HEK293 (cell line): ENCODE results near the gene BCL2L13.

ENCODE experiments used
- BCL11A ChIP-seq: fragments of 450-650 bp; formaldehyde crosslinking; IDR thresholded peaks from 2 replicates; pipeline ENCODE4 v1.5.1; 2016; ENCODE audit warnings: low read depth, missing biosample characterization, missing genetic modification characterization
- CTCF ChIP-seq: fragments of 450-650 bp; formaldehyde crosslinking; IDR thresholded peaks from 2 replicates; pipeline ENCODE4 v1.5.1; 2016; ENCODE audit warnings: missing biosample characterization, missing genetic modification characterization
- KLF10 ChIP-seq: fragments of 450-650 bp; IDR thresholded peaks from 2 replicates; pipeline ENCODE4 v1.5.1; 2018; ENCODE audit warnings: missing biosample characterization, mild to moderate bottlenecking, missing genetic modification characterization
- KLF9 ChIP-seq: fragments of 450-650 bp; formaldehyde crosslinking; IDR thresholded peaks from 2 replicates; pipeline ENCODE4 v1.5.1; 2016; ENCODE audit warnings: missing biosample characterization, missing genetic modification characterization, low read depth
- OVOL3 ChIP-seq: fragments of 450-650 bp; formaldehyde crosslinking; IDR thresholded peaks from 2 replicates; pipeline ENCODE4 v1.5.1; 2016; ENCODE audit warnings: missing biosample characterization, missing genetic modification characterization
- PATZ1 ChIP-seq: fragments of 450-650 bp; formaldehyde crosslinking; IDR thresholded peaks from 2 replicates; pipeline ENCODE4 v1.5.1; 2016; ENCODE audit warnings: missing biosample characterization, missing genetic modification characterization
- SCRT1 ChIP-seq: fragments of 450-650 bp; formaldehyde crosslinking; IDR thresholded peaks from 2 replicates; pipeline ENCODE4 v1.5.1; 2016; ENCODE audit warnings: missing biosample characterization, missing genetic modification characterization, borderline replicate concordance
- SP2 ChIP-seq: fragments of 450-650 bp; formaldehyde crosslinking; IDR thresholded peaks from 2 replicates; pipeline ENCODE4 v1.5.1; 2016; ENCODE audit warnings: missing biosample characterization, missing genetic modification characterization
- SP3 ChIP-seq: fragments of 450-650 bp; formaldehyde crosslinking; IDR thresholded peaks from 2 replicates; pipeline ENCODE4 v1.5.1; 2016; ENCODE audit warnings: missing biosample characterization, missing genetic modification characterization
- SP7 ChIP-seq: fragments of 450-650 bp; formaldehyde crosslinking; IDR thresholded peaks from 2 replicates; pipeline ENCODE4 v1.5.1; 2016; ENCODE audit warnings: missing biosample characterization, missing genetic modification characterization
- ZFHX2 ChIP-seq: fragments of 450-650 bp; formaldehyde crosslinking; conservative IDR thresholded peaks from 2 replicates; pipeline ENCODE4 v1.5.1; 2016; ENCODE audit warnings: missing biosample characterization, missing genetic modification characterization
- ZFP37 ChIP-seq: fragments of 450-650 bp; formaldehyde crosslinking; IDR thresholded peaks from 2 replicates; pipeline ENCODE4 v1.5.1; 2016; ENCODE audit warnings: missing biosample characterization, missing genetic modification characterization
- ZNF114 ChIP-seq: fragments of 450-650 bp; formaldehyde crosslinking; IDR thresholded peaks from 2 replicates; pipeline ENCODE4 v1.5.0; 2017; ENCODE audit warnings: missing biosample characterization, missing genetic modification characterization
- ZNF132 ChIP-seq: fragments of 450-650 bp; formaldehyde crosslinking; IDR thresholded peaks from 2 replicates; pipeline ENCODE4 v1.5.1; 2017; ENCODE audit warnings: missing biosample characterization, missing genetic modification characterization, borderline replicate concordance
- ZNF18 ChIP-seq: fragments of 450-650 bp; formaldehyde crosslinking; IDR thresholded peaks from 2 replicates; pipeline ENCODE4 v1.5.1; 2016; ENCODE audit warnings: missing biosample characterization, missing genetic modification characterization
- ZNF335 ChIP-seq: fragments of 450-650 bp; formaldehyde crosslinking; conservative IDR thresholded peaks from 2 replicates; pipeline ENCODE4 v1.5.1; 2016; ENCODE audit warnings: missing biosample characterization, missing genetic modification characterization
- ZNF449 ChIP-seq: fragments of 450-650 bp; formaldehyde crosslinking; IDR thresholded peaks from 2 replicates; pipeline ENCODE4 v1.5.1; 2017; ENCODE audit warnings: missing biosample characterization, mild to moderate bottlenecking, missing genetic modification characterization, moderate library complexity
- ZNF514 ChIP-seq: fragments of 450-650 bp; formaldehyde crosslinking; IDR thresholded peaks from 2 replicates; pipeline ENCODE4 v1.5.1; 2016; ENCODE audit warnings: missing biosample characterization, missing genetic modification characterization
- ZNF548 ChIP-seq: fragments of 450-650 bp; formaldehyde crosslinking; IDR thresholded peaks from 2 replicates; pipeline ENCODE4 v1.5.1; 2016; ENCODE audit warnings: missing biosample characterization, missing genetic modification characterization
- ZNF549 ChIP-seq: fragments of 450-650 bp; IDR thresholded peaks from 2 replicates; pipeline ENCODE4 v1.5.1; 2018; ENCODE audit warnings: missing biosample characterization, missing genetic modification characterization, mild to moderate bottlenecking, inconsistent platforms, moderate library complexity
- ZNF585B ChIP-seq: fragments of 450-650 bp; formaldehyde crosslinking; IDR thresholded peaks from 2 replicates; pipeline ENCODE4 v1.5.1; 2016; ENCODE audit warnings: missing biosample characterization, missing genetic modification characterization
- ZNF596 ChIP-seq: fragments of 450-650 bp; IDR thresholded peaks from 2 replicates; pipeline ENCODE4 v1.5.0; 2018; ENCODE audit warnings: missing biosample characterization, mild to moderate bottlenecking, missing genetic modification characterization, moderate library complexity
- ZNF624 ChIP-seq: fragments of 450-650 bp; formaldehyde crosslinking; IDR thresholded peaks from 2 replicates; pipeline ENCODE4 v1.5.1; 2017; ENCODE audit warnings: missing biosample characterization, missing genetic modification characterization
- ZNF639 ChIP-seq: fragments of 450-650 bp; formaldehyde crosslinking; IDR thresholded peaks from 2 replicates; pipeline ENCODE4 v1.5.1; 2016; ENCODE audit warnings: missing biosample characterization, missing genetic modification characterization
- ZNF645 ChIP-seq: fragments of 450-650 bp; formaldehyde crosslinking; IDR thresholded peaks from 2 replicates; pipeline ENCODE4; 2016; ENCODE audit warnings: missing biosample characterization, missing genetic modification characterization
- ZNF692 ChIP-seq: fragments of 450-650 bp; formaldehyde crosslinking; IDR thresholded peaks from 2 replicates; pipeline ENCODE4 v1.5.1; 2016; ENCODE audit warnings: missing biosample characterization, missing genetic modification characterization
- ZNF707 ChIP-seq: fragments of 450-650 bp; formaldehyde crosslinking; IDR thresholded peaks from 2 replicates; pipeline ENCODE4 v1.5.1; 2016; ENCODE audit warnings: missing biosample characterization, missing genetic modification characterization
- ZNF776 ChIP-seq: fragments of 450-650 bp; formaldehyde crosslinking; IDR thresholded peaks from 2 replicates; pipeline ENCODE4 v1.5.0; 2017; ENCODE audit warnings: missing biosample characterization, missing genetic modification characterization, borderline replicate concordance
- ZNF777 ChIP-seq: fragments of 450-650 bp; formaldehyde crosslinking; IDR thresholded peaks from 2 replicates; pipeline ENCODE4 v1.5.1; 2017; ENCODE audit warnings: missing biosample characterization, missing genetic modification characterization, borderline replicate concordance
- ZSCAN23 ChIP-seq: fragments of 450-650 bp; formaldehyde crosslinking; IDR thresholded peaks from 2 replicates; pipeline ENCODE4 v1.5.1; 2016; ENCODE audit warnings: missing biosample characterization, missing genetic modification characterization
- ZSCAN30 ChIP-seq: fragments of 450-650 bp; IDR thresholded peaks from 2 replicates; pipeline ENCODE4 v1.5.1; 2018; ENCODE audit warnings: missing biosample characterization, mild to moderate bottlenecking, missing genetic modification characterization, moderate library complexity

Gene BCL2L13

GRCh38 chr22:17773606-17774205 is 135.1 kb downstream of the BCL2L13 start (continued):
- TF ChIP-seq KLF9 (tag by site-specific recombination) (peak; percentile 23; the same call in 1 of the 2 replicates), CTCF (no peak), ZNF707 (tag by site-specific recombination) (no peak), ZFP37 (tag by site-specific recombination) (no peak), KLF10 (tag by site-specific recombination) (no peak), ZNF335 (tag by site-specific recombination) (peak; percentile 40), ZSCAN23 (tag by site-specific recombination) (no peak), SP2 (tag by site-specific recombination) (peak; percentile 42), SP7 (tag by site-specific recombination) (0 out of 2 replicates have a peak, but pooled peaks have one; percentile 14), SCRT1 (no peak), ZNF585B (tag by site-specific recombination) (no peak), ZNF777 (tag by site-specific recombination) (no peak), BCL11A (tag by site-specific recombination) (no peak), ZNF114 (no peak), ZNF624 (tag by site-specific recombination) (no peak), SP3 (tag by site-specific recombination) (no peak), ZNF776 (tag by site-specific recombination) (no peak), ZNF549 (tag by site-specific recombination) (no peak), ZNF548 (no peak), ZNF645 (tag by site-specific recombination) (no peak), ZNF132 (tag by site-specific recombination) (no peak), ZNF514 (tag by site-specific recombination) (no peak), OVOL3 (tag by site-specific recombination) (no peak), ZNF449 (no peak), PATZ1 (peak; percentile 41), ZNF692 (tag by site-specific recombination) (no peak), ZNF596 (no peak), ZFHX2 (tag by site-specific recombination) (no peak), ZNF18 (tag by site-specific recombination) (no peak), ZSCAN30 (tag by site-specific recombination) (no peak), ZNF639 (tag by site-specific recombination) (no peak)
